VCaP (cell line): Measurements from ENCODE around the gene MSRB3.

Source experiments
- H3K27ac ChIP-seq: fragments of 450-650 bp; 2 replicates; pipeline ENCODE4 v1.5.1; 2017
- CTCF ChIP-seq: fragments of 450-650 bp; conservative IDR thresholded peaks from 2 replicates; pipeline ENCODE4 v1.5.1; 2017; ENCODE audit warnings: mild to moderate bottlenecking, moderate library complexity

The MSRB3 gene

GRCh38 chr12:65510007-65510406, 231.5 kb downstream of the MSRB3 start:
- no peak for TF ChIP-seq CTCF

GRCh38 chr12:65510584-65511050, 232.1 kb downstream of the MSRB3 start:
- TF ChIP-seq CTCF = no peak
- peak overlapping the region; percentile 69 for H3K27ac ChIP-seq

More at GRCh38 chr12:65510007-65510406, 231.5 kb downstream of the MSRB3 start:
- no peak overlapping the region; the same call in 1 of the 2 replicates for H3K27ac ChIP-seq

- TF ChIP-seq CTCF = peak; percentile 26; the same call in 1 of the 2 replicates
- peak overlapping the region; percentile 69 for H3K27ac ChIP-seq
These were observed 232.8 kb downstream of the MSRB3 start for GRCh38 chr12:65511134-65511834.

DNA sequence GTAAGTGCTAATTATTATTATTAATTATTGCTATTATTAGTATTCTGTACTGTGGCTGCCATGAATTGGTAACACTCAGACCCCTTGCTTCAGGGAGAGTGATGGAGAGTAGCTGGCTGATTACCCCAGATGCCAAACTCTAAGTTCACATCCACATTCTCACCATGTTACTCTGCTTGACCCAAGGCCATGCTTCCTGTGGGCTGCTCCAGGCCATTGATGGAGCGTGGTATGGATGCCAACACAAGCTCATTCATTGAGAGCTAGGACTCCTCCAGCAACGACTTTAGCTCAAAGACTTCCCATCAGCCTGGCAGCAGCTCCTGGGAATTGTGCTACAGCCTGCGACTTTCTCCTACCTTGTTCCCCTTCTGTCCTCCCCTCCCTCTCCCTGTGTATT, 233.4 kb downstream of the MSRB3 start:
- no peak for TF ChIP-seq CTCF

More for the DNA sequence above, 233.4 kb downstream of the MSRB3 start:
- peak overlapping the region; percentile 69 for H3K27ac ChIP-seq
